CD4-positive, alpha-beta T cell treated with Interleukin-2 at 100 ng/mL for 4 hours (primary cell): ENCODE data around the gene TIMP1.

Experiments
- DNase-seq: peaks from one replicate; pipeline ENCODE4 v3.0.0-alpha.2; 2020; ENCODE audit warnings: low spot score

TIMP1 gene

GRCh38 chrX:47573341-47574075 lies 8.7 kb upstream of the TIMP1 start:
- DNase-seq, result no peak

- no peak for DNase-seq
Observed at GRCh38 chrX:47574076-47574546, 8.1 kb upstream of the TIMP1 start.

GRCh38 chrX:47574547-47575301 lies 7.5 kb upstream of the TIMP1 start:
- no peak for DNase-seq

- DNase-seq, result no peak
Observed at GRCh38 chrX:47576021-47576898, 6.0 kb upstream of the TIMP1 start.

GRCh38 chrX:47577424-47577823 lies 4.8 kb upstream of the TIMP1 start:
- no peak for DNase-seq

- DNase-seq, result no peak
Observed at GRCh38 chrX:47577901-47578300, 4.3 kb upstream of the TIMP1 start.

- no peak for DNase-seq
Observed at GRCh38 chrX:47578692-47579091, 3.5 kb upstream of the TIMP1 start.

- peak; percentile 18 for DNase-seq
Observed at GRCh38 chrX:47579537-47579936, 2.7 kb upstream of the TIMP1 start.

- no peak for DNase-seq
Observed at GRCh38 chrX:47583240-47583861, 1.1 kb downstream of the TIMP1 start.

GRCh38 chrX:47584714-47585113 lies 2.5 kb downstream of the TIMP1 start:
- no peak for DNase-seq

GRCh38 chrX:47585273-47585672 lies 3.0 kb downstream of the TIMP1 start:
- DNase-seq, result no peak

GRCh38 chrX:47586043-47586787 lies 4.0 kb downstream of the TIMP1 start:
- DNase-seq, result no peak

- DNase-seq, result no peak
Observed at GRCh38 chrX:47587091-47587891, 5.1 kb downstream of the TIMP1 start.

- no peak for DNase-seq
Observed at GRCh38 chrX:47587906-47588735, 5.9 kb downstream of the TIMP1 start.

- DNase-seq, result no peak
Observed at GRCh38 chrX:47590984-47591383, 8.7 kb downstream of the TIMP1 start.

- DNase-seq, result no peak
Observed at GRCh38 chrX:47593522-47593921, 11.3 kb downstream of the TIMP1 start.

GRCh38 chrX:47595716-47596251 lies 13.5 kb downstream of the TIMP1 start:
- DNase-seq, result no peak

- no peak for DNase-seq
Observed at GRCh38 chrX:47596256-47596655, 14.0 kb downstream of the TIMP1 start.

- no peak for DNase-seq
Observed at GRCh38 chrX:47597222-47597621, 15.0 kb downstream of the TIMP1 start.
